Activated T-helper 17 cell treated with anti-CD3 and anti-CD28 coated beads, Interleukin-2, amount 50 U/mL, for 72 hours (primary cell): ENCODE results near the gene TEDC1. TPM values are rescaled to one million over a fixed set of nuclear protein-coding genes. Genes with fewer than 3 reads are reported as not detected.

Source experiments
- ATAC-seq: fragments of 150-1000 bp; cut with Tn5 transposase; replicated peaks from 2 replicates; pipeline ENCODE4 v1.10.0; 2021; ENCODE audit warnings: mild to moderate bottlenecking, moderate library complexity
- H3K27ac Mint-ChIP-seq: one replicate; pipeline ENCODE4 v1.8.0; 2022; ENCODE audit warnings: mixed read lengths
- H3K27me3 Mint-ChIP-seq: one replicate; pipeline ENCODE4 v1.8.0; 2022; ENCODE audit warnings: mixed read lengths
- H3K36me3 Mint-ChIP-seq: one replicate; pipeline ENCODE4 v1.8.0; 2022; ENCODE audit warnings: low read depth, mild to moderate bottlenecking, mixed read lengths
- H3K4me1 Mint-ChIP-seq: one replicate; pipeline ENCODE4 v1.8.0; 2022; ENCODE audit warnings: mixed read lengths
- H3K4me3 Mint-ChIP-seq: one replicate; pipeline ENCODE4 v1.8.0; 2022; ENCODE audit warnings: mild to moderate bottlenecking, mixed read lengths
- H3K9me3 Mint-ChIP-seq: one replicate; pipeline ENCODE4 v1.8.0; 2022; ENCODE audit warnings: mixed read lengths
- total RNA-seq, 2 donors: library from RNA; stranded (reverse); gene quantifications; one replicate each; pipeline ENCODE4 v1.2.3, GENCODE V29; 2022

The TEDC1 gene
- total RNA-seq, 2 donors from 2014 or later: 23.3 to 39.1 TPM

- H3K9me3 Mint-ChIP-seq: no peaks in the 10 kb centered on the region
- H3K27ac Mint-ChIP-seq: peak overlapping the region; percentile 88
- H3K4me3 Mint-ChIP-seq: peak overlapping the region; percentile 81
- peaks cover 33% of the 10 kb centered on the region for H3K36me3 Mint-ChIP-seq
- ATAC-seq: no peak
- H3K4me1 Mint-ChIP-seq: peaks cover 9% of the 10 kb centered on the region
- no peaks in the 10 kb centered on the region for H3K27me3 Mint-ChIP-seq
These were observed 1.3 kb downstream of the TEDC1 start for GRCh38 chr14:105492031-105492970.

- no peak overlapping the region for H3K4me3 Mint-ChIP-seq
- H3K27ac Mint-ChIP-seq: no peak overlapping the region
These were observed 2.2 kb downstream of the TEDC1 start for GRCh38 chr14:105492971-105493871.

GRCh38 chr14:105493921-105494605, 3.0 kb downstream of the TEDC1 start:
- no peaks in the 10 kb centered on the region for H3K9me3 Mint-ChIP-seq
- H3K36me3 Mint-ChIP-seq: peaks cover 19% of the 10 kb centered on the region
- no peak overlapping the region for H3K4me3 Mint-ChIP-seq
- peaks cover 9% of the 10 kb centered on the region for H3K4me1 Mint-ChIP-seq
- no peak for ATAC-seq
- no peaks in the 10 kb centered on the region for H3K27me3 Mint-ChIP-seq
- no peak overlapping the region for H3K27ac Mint-ChIP-seq

More at GRCh38 chr14:105492971-105493871, 2.2 kb downstream of the TEDC1 start:
- no peak for ATAC-seq
- no peaks in the 10 kb centered on the region for H3K27me3 Mint-ChIP-seq
- H3K36me3 Mint-ChIP-seq: peaks cover 27% of the 10 kb centered on the region
- H3K9me3 Mint-ChIP-seq: no peaks in the 10 kb centered on the region
- peaks cover 9% of the 10 kb centered on the region for H3K4me1 Mint-ChIP-seq

GRCh38 chr14:105494606-105494929, 3.5 kb downstream of the TEDC1 start:
- Mint-ChIP-seq H3K36me3 (peaks cover 14% of the 10 kb centered on the region), H3K27ac (no peak overlapping the region), H3K4me3 (no peak overlapping the region), H3K27me3 (no peaks in the 10 kb centered on the region), H3K9me3 (no peaks in the 10 kb centered on the region), H3K4me1 (peaks cover 6% of the 10 kb centered on the region)
- ATAC-seq: no peak

GRCh38 chr14:105495101-105495989, 4.3 kb downstream of the TEDC1 start:
- Mint-ChIP-seq H3K4me3 (no peak overlapping the region), H3K27me3 (no peaks in the 10 kb centered on the region), H3K27ac (no peak overlapping the region), H3K36me3 (peaks cover 11% of the 10 kb centered on the region), H3K4me1 (peaks cover 4% of the 10 kb centered on the region), H3K9me3 (no peaks in the 10 kb centered on the region)
- no peak for ATAC-seq

GRCh38 chr14:105495990-105496830, 5.2 kb downstream of the TEDC1 start:
- no peaks in the 10 kb centered on the region for H3K27me3 Mint-ChIP-seq

GRCh38 chr14:105496831-105497591, 6.0 kb downstream of the TEDC1 start:
- Mint-ChIP-seq H3K9me3 (no peaks in the 10 kb centered on the region), H3K27ac (no peak overlapping the region), H3K4me3 (no peak overlapping the region), H3K4me1 (no peaks in the 10 kb centered on the region), H3K36me3 (peaks cover under 1% of the 10 kb centered on the region), H3K27me3 (no peaks in the 10 kb centered on the region)
- no peak for ATAC-seq

More at GRCh38 chr14:105495990-105496830, 5.2 kb downstream of the TEDC1 start:
- peaks cover 4% of the 10 kb centered on the region for H3K36me3 Mint-ChIP-seq
- H3K4me1 Mint-ChIP-seq: peaks cover 4% of the 10 kb centered on the region
- no peaks in the 10 kb centered on the region for H3K9me3 Mint-ChIP-seq
- H3K4me3 Mint-ChIP-seq: no peak overlapping the region
- ATAC-seq: no peak
- no peak overlapping the region for H3K27ac Mint-ChIP-seq

GRCh38 chr14:105497671-105498429, 6.8 kb downstream of the TEDC1 start:
- ATAC-seq: no peak
- Mint-ChIP-seq H3K27me3 (no peaks in the 10 kb centered on the region), H3K4me1 (no peaks in the 10 kb centered on the region), H3K36me3 (no peaks in the 10 kb centered on the region), H3K27ac (no peak overlapping the region), H3K4me3 (no peak overlapping the region), H3K9me3 (no peaks in the 10 kb centered on the region)

GRCh38 chr14:105498430-105499255, 7.6 kb downstream of the TEDC1 start:
- ATAC-seq: no peak
- no peaks in the 10 kb centered on the region for H3K4me1 Mint-ChIP-seq
- no peaks in the 10 kb centered on the region for H3K36me3 Mint-ChIP-seq
- no peak overlapping the region for H3K4me3 Mint-ChIP-seq
- H3K27ac Mint-ChIP-seq: no peak overlapping the region
- H3K27me3 Mint-ChIP-seq: no peaks in the 10 kb centered on the region
- H3K9me3 Mint-ChIP-seq: no peaks in the 10 kb centered on the region

- no peak overlapping the region for H3K27ac Mint-ChIP-seq
- no peak for ATAC-seq
- H3K36me3 Mint-ChIP-seq: no peaks in the 10 kb centered on the region
- H3K27me3 Mint-ChIP-seq: no peaks in the 10 kb centered on the region
- no peaks in the 10 kb centered on the region for H3K4me1 Mint-ChIP-seq
- no peak overlapping the region for H3K4me3 Mint-ChIP-seq
- no peaks in the 10 kb centered on the region for H3K9me3 Mint-ChIP-seq
These were observed 8.4 kb downstream of the TEDC1 start for GRCh38 chr14:105499256-105500035.
